GM19043 (cell line): ENCODE measurements around the gene TMEM259.

ENCODE experiments used
- ATAC-seq: cut with Tn5 transposase; IDR thresholded peaks from one replicate; pipeline ENCODE4 v1.9.1; 2021; ENCODE audit warnings: low read depth; ENCODE audit not compliant: unreplicated experiment

The TMEM259 gene

DNA sequence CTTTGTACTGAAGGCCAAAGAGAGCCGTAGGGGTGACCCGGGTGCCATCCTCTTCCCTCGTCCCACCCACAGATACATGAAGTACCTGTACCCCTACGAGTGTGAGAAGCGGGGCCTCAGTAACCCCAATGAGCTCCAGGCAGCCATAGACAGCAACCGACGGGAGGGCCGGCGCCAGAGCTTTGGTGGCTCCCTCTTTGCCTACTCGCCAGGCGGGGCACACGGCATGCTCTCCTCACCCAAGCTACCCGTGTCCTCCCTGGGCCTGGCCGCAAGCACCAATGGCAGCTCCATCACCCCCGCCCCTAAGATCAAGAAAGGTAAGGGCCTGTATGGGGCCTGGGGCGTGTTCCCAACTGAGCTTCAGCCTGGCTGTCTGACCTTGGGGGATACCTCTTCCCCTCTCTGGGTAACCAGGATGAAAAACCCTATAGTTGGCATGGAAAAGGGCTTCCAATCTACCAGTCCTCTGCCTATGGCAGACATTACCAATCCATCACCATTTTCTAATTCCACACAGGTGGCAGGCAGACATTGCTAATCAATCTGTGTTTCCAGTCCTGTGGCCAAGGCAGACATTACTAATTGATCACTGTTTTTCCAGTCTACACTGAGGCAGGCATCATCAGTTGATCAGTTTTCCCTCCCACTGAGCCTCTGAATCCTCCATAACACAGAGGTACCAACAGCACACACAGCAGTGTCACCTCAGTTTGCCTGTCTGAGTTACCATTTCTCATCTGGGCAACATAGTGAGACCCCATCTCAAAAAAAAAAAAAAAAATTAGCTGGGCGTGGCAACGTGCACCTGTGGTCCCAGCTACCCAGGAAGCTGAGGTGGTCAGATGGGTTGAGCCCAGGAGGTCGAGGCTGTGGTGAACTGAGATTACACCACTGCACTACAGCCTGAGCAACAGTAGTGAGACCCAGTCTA lies 55.9 kb downstream of the TMEM259 start:
- no peak for ATAC-seq

DNA sequence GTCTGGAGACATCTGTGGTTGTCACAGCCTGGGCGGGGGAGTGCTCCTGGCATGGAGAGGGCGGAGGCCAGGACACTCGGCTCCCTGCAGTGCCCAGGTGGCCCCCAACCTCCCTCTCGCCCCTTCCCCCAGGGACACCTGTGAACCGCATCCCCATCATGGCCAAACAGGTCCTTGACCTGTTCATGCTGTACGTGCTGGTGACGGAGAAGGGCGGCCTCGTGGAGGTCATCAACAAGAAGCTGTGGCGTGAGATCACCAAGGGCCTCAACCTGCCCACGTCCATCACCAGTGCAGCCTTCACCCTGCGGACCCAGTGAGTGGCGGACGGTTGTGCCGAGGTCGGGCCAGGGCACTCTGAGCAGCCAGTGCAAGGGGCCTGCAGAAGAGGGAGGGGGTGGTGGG lies 56.8 kb downstream of the TMEM259 start:
- ATAC-seq = no peak

DNA sequence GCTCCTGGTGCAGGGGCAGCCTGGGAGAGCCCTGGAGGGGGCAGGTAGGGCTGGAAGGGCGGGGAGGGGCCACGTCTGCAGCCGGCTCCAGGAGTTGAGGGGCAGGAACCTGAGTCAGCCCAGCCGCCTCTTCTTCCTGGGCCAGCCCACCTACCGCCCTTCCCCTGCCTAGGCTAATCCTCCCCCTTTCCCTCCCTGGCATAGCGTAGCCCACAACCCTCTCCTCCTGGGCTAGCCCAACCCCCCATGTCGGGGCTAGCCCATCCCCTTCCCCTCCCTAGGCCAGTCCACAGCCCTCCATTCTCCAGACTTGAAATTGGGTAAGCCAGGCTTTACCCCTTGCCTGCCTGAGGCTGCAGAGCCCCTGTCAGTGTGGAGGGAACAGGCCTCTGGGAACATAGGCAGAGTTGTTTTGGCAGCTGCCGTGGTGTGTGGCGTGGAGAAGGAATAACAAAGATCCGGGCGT lies 57.4 kb downstream of the TMEM259 start:
- ATAC-seq = no peak

DNA sequence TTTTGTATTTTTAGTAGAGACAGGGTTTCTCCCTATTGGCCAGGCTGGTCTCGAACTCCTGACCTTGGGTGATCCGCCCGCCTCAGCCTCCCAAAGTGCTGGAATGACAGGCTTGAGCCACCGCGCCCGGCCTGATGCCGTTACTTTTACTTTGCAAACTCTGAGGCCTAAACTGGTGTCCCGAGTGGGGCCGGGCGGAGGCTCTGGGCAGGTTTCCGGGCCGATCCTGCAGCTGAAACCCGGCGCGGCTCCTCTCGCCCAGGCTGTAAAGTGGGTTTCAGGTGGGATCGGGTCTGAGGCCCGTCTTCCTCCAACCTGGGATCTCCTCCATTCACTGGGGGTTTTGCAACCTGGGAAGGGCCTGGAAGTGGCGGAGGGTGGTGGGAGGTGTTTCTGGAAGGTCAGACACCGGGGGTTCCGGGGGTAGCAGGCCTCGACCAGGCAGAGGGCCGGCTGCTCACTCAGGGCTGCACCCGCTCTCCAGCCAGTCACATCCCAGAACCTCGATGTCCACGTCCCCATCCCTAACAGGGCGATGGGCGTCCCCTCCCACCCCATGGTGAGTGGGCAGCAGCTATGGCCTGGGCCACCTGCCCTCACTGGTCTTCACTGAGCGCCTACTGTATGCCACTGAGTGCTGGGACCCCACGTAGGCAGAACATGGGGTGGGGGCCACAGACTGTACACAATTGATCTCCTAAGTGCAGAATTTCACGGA lies 58.1 kb downstream of the TMEM259 start:
- ATAC-seq = no peak

DNA sequence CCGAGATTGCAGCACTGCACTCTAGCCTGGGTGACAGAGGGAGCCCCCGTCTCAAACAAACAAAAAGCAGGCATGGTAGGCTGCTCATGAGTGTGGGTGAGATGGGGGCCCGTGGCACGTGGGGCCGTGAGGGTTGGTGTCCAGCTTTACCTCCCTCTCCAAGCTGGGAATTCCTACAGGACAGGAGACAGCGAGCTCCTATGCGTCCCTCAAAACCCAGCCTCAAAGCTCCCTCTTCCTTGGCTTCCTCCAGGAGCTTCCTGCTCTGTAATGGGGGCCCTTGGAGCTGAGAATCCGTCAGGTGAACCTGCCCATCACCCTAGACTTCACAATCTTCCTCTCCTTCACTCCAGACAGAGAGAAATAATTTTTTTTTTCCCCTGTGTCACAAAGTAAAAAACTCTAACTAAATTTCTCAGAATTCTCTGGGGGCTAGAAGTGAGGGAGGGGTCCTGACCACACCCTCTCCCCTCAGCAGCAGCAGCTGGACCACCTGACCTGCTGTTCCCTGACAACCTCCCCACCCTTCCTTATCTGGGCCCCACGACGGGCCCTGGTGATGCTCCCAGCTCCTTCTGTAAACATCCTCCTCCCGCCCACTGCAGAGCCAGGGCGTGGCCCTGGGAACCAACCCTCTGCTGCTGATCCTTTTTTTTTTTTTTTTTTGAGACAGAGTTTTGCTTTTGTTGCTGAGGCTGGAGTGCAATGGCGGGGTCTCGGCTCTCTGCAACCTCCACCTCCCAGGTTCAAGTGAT lies 58.9 kb downstream of the TMEM259 start:
- no peak for ATAC-seq

DNA sequence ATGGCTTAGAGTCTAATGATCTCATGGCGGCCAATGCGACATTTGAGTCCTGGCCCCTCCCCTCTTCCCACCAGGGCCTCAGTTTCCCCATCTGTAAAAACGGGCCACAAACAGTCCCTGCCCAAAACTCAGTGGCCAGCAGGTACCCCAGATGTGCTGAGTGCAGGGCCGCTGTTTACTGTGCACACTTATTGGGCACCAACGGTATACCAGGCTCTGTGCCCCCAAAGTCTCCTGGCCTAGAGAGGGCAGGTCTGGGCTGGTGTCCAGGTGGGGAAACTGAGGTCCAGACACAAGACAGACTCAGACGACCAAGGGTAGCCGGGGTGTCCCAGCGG lies 60.4 kb downstream of the TMEM259 start:
- ATAC-seq = no peak

DNA sequence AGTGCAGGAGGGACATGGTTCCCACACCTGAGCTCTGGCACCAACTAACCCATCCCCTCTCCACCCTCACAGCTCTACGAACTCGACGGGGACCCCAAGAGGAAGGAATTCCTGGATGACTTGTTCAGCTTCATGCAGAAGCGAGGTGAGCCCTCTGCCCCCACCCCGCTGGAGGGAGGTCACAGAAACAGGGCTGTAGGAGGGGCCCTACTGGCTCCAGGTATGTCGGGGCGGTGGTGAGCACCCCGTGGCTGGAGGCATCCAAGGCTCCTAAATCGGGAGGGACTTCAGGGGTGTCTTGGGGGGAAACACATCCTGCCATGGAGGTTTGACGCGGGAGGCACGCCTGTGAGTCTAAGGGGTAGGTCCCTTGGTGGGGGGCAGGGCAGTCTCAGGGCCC lies 60.9 kb downstream of the TMEM259 start:
- no peak for ATAC-seq
